Neural progenitor cell (in vitro differentiated cells): ENCODE results near the gene PROB1.

Source experiments
- EZH2 ChIP-seq: fragments of 200-600 bp; sonication (generic); IDR thresholded peaks from 2 replicates; pipeline ENCODE4 v1.6.1; 2017; ENCODE audit warnings: antibody characterized with exemption, mild to moderate bottlenecking, moderate library complexity
- EZH2phosphoT487 ChIP-seq: fragments of 200-600 bp; sonication (generic); IDR thresholded peaks from 2 replicates; pipeline ENCODE4 v1.6.1; 2017; ENCODE audit warnings: antibody characterized with exemption

DNA sequence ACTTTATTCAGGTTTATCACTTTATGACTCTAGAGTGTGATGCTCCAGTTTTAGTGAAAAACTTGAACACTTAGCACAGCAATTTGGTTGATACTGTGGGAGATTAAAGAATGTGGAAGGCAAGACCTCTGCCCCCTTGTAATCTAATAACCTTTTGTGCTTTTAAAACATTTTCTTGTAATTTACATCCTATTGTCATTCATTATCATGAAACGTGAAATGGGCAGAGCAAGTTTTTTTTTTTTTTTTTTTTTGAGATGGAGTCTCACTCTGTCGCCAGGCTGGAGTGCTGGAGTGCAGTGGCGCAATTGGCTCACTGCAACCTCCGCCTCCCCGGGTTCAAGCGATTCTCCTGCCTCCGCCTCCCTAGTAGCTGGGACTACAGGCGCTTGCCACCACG, 51.4 kb downstream of the PROB1 start:
- TF ChIP-seq EZH2 = no peak
- TF ChIP-seq EZH2phosphoT487 = no peak
